ENCODE results near the gene ACTR3.

DNA sequence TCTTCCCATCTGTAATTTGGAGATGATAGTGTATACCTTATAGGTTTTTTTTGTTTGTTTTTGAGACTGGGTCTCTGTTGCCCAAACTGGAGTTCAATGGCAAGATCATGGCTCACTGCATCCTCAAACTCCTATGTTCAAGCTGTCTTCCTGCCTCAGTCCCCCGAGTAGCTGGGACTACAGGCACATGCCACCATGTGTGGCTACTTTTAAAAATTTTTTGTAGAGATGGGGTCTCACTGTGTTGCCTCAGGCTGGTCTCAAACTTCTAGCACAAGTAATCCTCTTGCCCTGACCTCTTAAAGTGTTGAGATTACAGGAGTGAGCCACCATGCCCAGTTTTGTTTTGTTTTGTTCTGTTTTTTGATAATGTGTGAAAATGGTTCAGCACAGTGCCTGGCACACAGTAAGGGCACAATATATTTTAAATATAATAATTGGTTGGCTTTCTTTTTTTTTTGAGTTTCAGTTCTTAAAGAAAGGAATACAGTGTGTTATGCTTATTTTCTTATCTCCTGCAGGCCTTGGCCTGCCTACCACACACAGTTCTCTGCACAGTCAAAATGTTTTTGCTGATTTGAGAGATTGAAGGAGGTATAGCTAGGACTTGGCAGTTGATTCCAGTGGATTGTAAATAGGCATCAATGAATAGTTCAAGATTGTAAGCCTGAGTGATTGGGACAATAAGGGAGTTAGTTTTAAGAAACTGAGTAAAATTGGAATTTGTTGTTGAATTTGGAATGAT lies 6.1 kb downstream of the ACTR3 start:
- TF ChIP-seq NR1H2 (CRISPR knock-in tag; IDR thresholded peaks at IDR 0.05) (no peak), CBFB (CRISPR knock-in tag; IDR thresholded peaks at IDR 0.05; ENCODE audit: low read depth) (no peak), SP1 (CRISPR knock-in tag; conservative IDR thresholded peaks at IDR 0.05) (no peak), NR3C1 (CRISPR knock-in tag; conservative IDR thresholded peaks at IDR 0.05; ENCODE audit: low read depth) (no peak), ZNF671 (CRISPR knock-in tag; IDR thresholded peaks at IDR 0.05) (no peak)
- TF ChIP-seq, protein P1, sequence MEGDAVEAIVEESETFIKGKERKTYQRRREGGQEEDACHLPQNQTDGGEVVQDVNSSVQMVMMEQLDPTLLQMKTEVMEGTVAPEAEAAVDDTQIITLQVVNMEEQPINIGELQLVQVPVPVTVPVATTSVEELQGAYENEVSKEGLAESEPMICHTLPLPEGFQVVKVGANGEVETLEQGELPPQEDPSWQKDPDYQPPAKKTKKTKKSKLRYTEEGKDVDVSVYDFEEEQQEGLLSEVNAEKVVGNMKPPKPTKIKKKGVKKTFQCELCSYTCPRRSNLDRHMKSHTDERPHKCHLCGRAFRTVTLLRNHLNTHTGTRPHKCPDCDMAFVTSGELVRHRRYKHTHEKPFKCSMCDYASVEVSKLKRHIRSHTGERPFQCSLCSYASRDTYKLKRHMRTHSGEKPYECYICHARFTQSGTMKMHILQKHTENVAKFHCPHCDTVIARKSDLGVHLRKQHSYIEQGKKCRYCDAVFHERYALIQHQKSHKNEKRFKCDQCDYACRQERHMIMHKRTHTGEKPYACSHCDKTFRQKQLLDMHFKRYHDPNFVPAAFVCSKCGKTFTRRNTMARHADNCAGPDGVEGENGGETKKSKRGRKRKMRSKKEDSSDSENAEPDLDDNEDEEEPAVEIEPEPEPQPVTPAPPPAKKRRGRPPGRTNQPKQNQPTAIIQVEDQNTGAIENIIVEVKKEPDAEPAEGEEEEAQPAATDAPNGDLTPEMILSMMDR (IDR thresholded peaks at IDR 0.05), result no peak

Data from WTC11 (cell line).